ENCODE data around the gene GPT2.

The GPT2 gene

GRCh38 chr16:46949241-46949892 is 65.2 kb downstream of the GPT2 start:
- ATAC-seq (replicated peaks; ENCODE audit: extremely low read depth, poor library complexity, severe bottlenecking): no peak
- no peak overlapping the region for H3K27ac Mint-ChIP-seq (ENCODE audit: low read depth)
- H3K4me1 Mint-ChIP-seq: peaks cover 4% of the 10 kb centered on the region
- H3K9me3 Mint-ChIP-seq: no peaks in the 10 kb centered on the region
- H3K36me3 Mint-ChIP-seq (ENCODE audit: insufficient read depth): peaks cover 7% of the 10 kb centered on the region
- H3K4me3 Mint-ChIP-seq: no peak overlapping the region
- no peaks in the 10 kb centered on the region for H3K27me3 Mint-ChIP-seq
- no peak for DNase-seq (ENCODE audit: low spot score in 2 of 2)

- H3K4me3 Mint-ChIP-seq: no peak overlapping the region
- H3K27me3 Mint-ChIP-seq: no peaks in the 10 kb centered on the region
- no peaks in the 10 kb centered on the region for H3K9me3 Mint-ChIP-seq
- ATAC-seq (replicated peaks; ENCODE audit: extremely low read depth, poor library complexity, severe bottlenecking) (no peak), DNase-seq (ENCODE audit: low spot score in 2 of 2) (no peak)
- H3K4me1 Mint-ChIP-seq: peaks cover 4% of the 10 kb centered on the region
- H3K27ac Mint-ChIP-seq (ENCODE audit: low read depth): no peak overlapping the region
- H3K36me3 Mint-ChIP-seq (ENCODE audit: insufficient read depth): peaks cover 14% of the 10 kb centered on the region
These were observed 65.8 kb downstream of the GPT2 start for GRCh38 chr16:46950009-46950408.

GRCh38 chr16:46954562-46954961 is 70.4 kb downstream of the GPT2 start:
- no peaks in the 10 kb centered on the region for H3K27me3 Mint-ChIP-seq
- no peak overlapping the region for H3K4me3 Mint-ChIP-seq
- ATAC-seq (replicated peaks; ENCODE audit: extremely low read depth, poor library complexity, severe bottlenecking): no peak
- H3K9me3 Mint-ChIP-seq: no peaks in the 10 kb centered on the region
- no peak overlapping the region for H3K27ac Mint-ChIP-seq (ENCODE audit: low read depth)
- peaks cover 54% of the 10 kb centered on the region for H3K36me3 Mint-ChIP-seq (ENCODE audit: insufficient read depth)
- DNase-seq (ENCODE audit: low spot score in 2 of 2): no peak
- H3K4me1 Mint-ChIP-seq: peaks cover 3% of the 10 kb centered on the region

- Mint-ChIP-seq H3K9me3 (no peaks in the 10 kb centered on the region), H3K27ac (ENCODE audit: low read depth) (peak overlapping the region; percentile 72), H3K4me3 (peak overlapping the region; percentile 8), H3K36me3 (ENCODE audit: insufficient read depth) (peaks cover 88% of the 10 kb centered on the region), H3K4me1 (peaks cover 37% of the 10 kb centered on the region), H3K27me3 (no peaks in the 10 kb centered on the region)
- ATAC-seq (replicated peaks; ENCODE audit: extremely low read depth, poor library complexity, severe bottlenecking): peak; percentile 97
- DNase-seq (ENCODE audit: low spot score in 2 of 2): peak in 1 of 2 donors; percentile 21
These were observed 77.5 kb downstream of the GPT2 start for GRCh38 chr16:46961373-46962353.

GRCh38 chr16:46962629-46963028 is 78.5 kb downstream of the GPT2 start:
- H3K9me3 Mint-ChIP-seq: no peaks in the 10 kb centered on the region
- ATAC-seq (replicated peaks; ENCODE audit: extremely low read depth, poor library complexity, severe bottlenecking): no peak
- H3K4me1 Mint-ChIP-seq: peaks cover 45% of the 10 kb centered on the region
- peaks cover 88% of the 10 kb centered on the region for H3K36me3 Mint-ChIP-seq (ENCODE audit: insufficient read depth)
- no peak overlapping the region for H3K4me3 Mint-ChIP-seq
- no peak for DNase-seq (ENCODE audit: low spot score in 2 of 2)
- no peaks in the 10 kb centered on the region for H3K27me3 Mint-ChIP-seq
- peak overlapping the region; percentile 72 for H3K27ac Mint-ChIP-seq (ENCODE audit: low read depth)

GRCh38 chr16:46968063-46968435 is 83.9 kb downstream of the GPT2 start:
- Mint-ChIP-seq H3K27ac (ENCODE audit: low read depth) (no peak overlapping the region), H3K27me3 (no peaks in the 10 kb centered on the region), H3K4me1 (peaks cover 38% of the 10 kb centered on the region), H3K4me3 (no peak overlapping the region), H3K9me3 (no peaks in the 10 kb centered on the region), H3K36me3 (ENCODE audit: insufficient read depth) (peaks cover 80% of the 10 kb centered on the region)
- no peak for DNase-seq (ENCODE audit: low spot score in 2 of 2)
- no peak for ATAC-seq (replicated peaks; ENCODE audit: extremely low read depth, poor library complexity, severe bottlenecking)

GRCh38 chr16:46970089-46970488 is 85.9 kb downstream of the GPT2 start:
- Mint-ChIP-seq H3K9me3 (no peaks in the 10 kb centered on the region), H3K4me3 (no peak overlapping the region), H3K27me3 (no peaks in the 10 kb centered on the region), H3K36me3 (ENCODE audit: insufficient read depth) (peaks cover 69% of the 10 kb centered on the region), H3K4me1 (peaks cover 41% of the 10 kb centered on the region), H3K27ac (ENCODE audit: low read depth) (no peak overlapping the region)
- ATAC-seq (replicated peaks; ENCODE audit: extremely low read depth, poor library complexity, severe bottlenecking): no peak
- DNase-seq (ENCODE audit: low spot score in 2 of 2): no peak

GRCh38 chr16:46971271-46971670 is 87.1 kb downstream of the GPT2 start:
- Mint-ChIP-seq H3K4me3 (peak overlapping the region; percentile 35), H3K36me3 (ENCODE audit: insufficient read depth) (peaks cover 62% of the 10 kb centered on the region), H3K27me3 (no peaks in the 10 kb centered on the region), H3K27ac (ENCODE audit: low read depth) (peak overlapping the region; percentile 59), H3K4me1 (peaks cover 46% of the 10 kb centered on the region), H3K9me3 (no peaks in the 10 kb centered on the region)
- ATAC-seq (replicated peaks; ENCODE audit: extremely low read depth, poor library complexity, severe bottlenecking) (no peak), DNase-seq (ENCODE audit: low spot score in 2 of 2) (no peak)

- peaks cover 51% of the 10 kb centered on the region for H3K36me3 Mint-ChIP-seq (ENCODE audit: insufficient read depth)
- H3K4me3 Mint-ChIP-seq: peak overlapping the region; percentile 82
- peak; percentile 20 to 32 for DNase-seq (ENCODE audit: low spot score in 2 of 2)
- H3K9me3 Mint-ChIP-seq: no peaks in the 10 kb centered on the region
- no peaks in the 10 kb centered on the region for H3K27me3 Mint-ChIP-seq
- peaks cover 39% of the 10 kb centered on the region for H3K4me1 Mint-ChIP-seq
- H3K27ac Mint-ChIP-seq (ENCODE audit: low read depth): peak overlapping the region; percentile 99
- peak; percentile 50 for ATAC-seq (replicated peaks; ENCODE audit: extremely low read depth, poor library complexity, severe bottlenecking)
These were observed 88.5 kb downstream of the GPT2 start for GRCh38 chr16:46972429-46973206.

- DNase-seq (ENCODE audit: low spot score in 2 of 2) (peak; percentile 89 to 93), ATAC-seq (replicated peaks; ENCODE audit: extremely low read depth, poor library complexity, severe bottlenecking) (peak; percentile 82)
- Mint-ChIP-seq H3K36me3 (ENCODE audit: insufficient read depth) (peaks cover 43% of the 10 kb centered on the region), H3K27me3 (no peaks in the 10 kb centered on the region), H3K27ac (ENCODE audit: low read depth) (peak within 1 kb of the TSS; percentile 99), H3K4me3 (peak within 1 kb of the TSS; percentile 82), H3K9me3 (no peaks in the 10 kb centered on the region), H3K4me1 (peaks cover 39% of the 10 kb centered on the region)
These were observed 89.2 kb downstream of the GPT2 start, which contains the start of gene DNAJA2 for GRCh38 chr16:46973207-46973995. DNAJA2 (minus strand) TSS chr16:46973674; CDS start chr16:46973572, 102 bp downstream.

GRCh38 chr16:46973996-46974324 is 89.8 kb downstream of the GPT2 start:
- Mint-ChIP-seq H3K36me3 (ENCODE audit: insufficient read depth) (peaks cover 39% of the 10 kb centered on the region), H3K9me3 (no peaks in the 10 kb centered on the region), H3K4me3 (peak overlapping the region; percentile 82), H3K27me3 (no peaks in the 10 kb centered on the region), H3K4me1 (peaks cover 39% of the 10 kb centered on the region), H3K27ac (ENCODE audit: low read depth) (peak overlapping the region; percentile 99)
- DNase-seq (ENCODE audit: low spot score in 2 of 2) (no peak), ATAC-seq (replicated peaks; ENCODE audit: extremely low read depth, poor library complexity, severe bottlenecking) (no peak)

- peaks cover 38% of the 10 kb centered on the region for H3K36me3 Mint-ChIP-seq (ENCODE audit: insufficient read depth)
- no peaks in the 10 kb centered on the region for H3K27me3 Mint-ChIP-seq
- H3K4me1 Mint-ChIP-seq: peaks cover 35% of the 10 kb centered on the region
- ATAC-seq (replicated peaks; ENCODE audit: extremely low read depth, poor library complexity, severe bottlenecking) (no peak), DNase-seq (ENCODE audit: low spot score in 2 of 2) (no peak)
- H3K4me3 Mint-ChIP-seq: peak overlapping the region; percentile 82
- H3K27ac Mint-ChIP-seq (ENCODE audit: low read depth): peak overlapping the region; percentile 99
- H3K9me3 Mint-ChIP-seq: no peaks in the 10 kb centered on the region
These were observed 90.2 kb downstream of the GPT2 start for GRCh38 chr16:46974352-46974751.
